Activated T-cell treated with anti-CD3 and anti-CD28 coated beads, Interleukin-2, amount 50 U/mL, for 72 hours (primary cell): ENCODE data around the gene BTG1. TPM values are rescaled to one million over a fixed set of nuclear protein-coding genes. Genes with fewer than 3 reads are reported as not detected.

ENCODE experiments used
- ATAC-seq, 2 donors: fragments of 150-1000 bp; cut with Tn5 transposase; replicated peaks in 1 of 2; 2 replicates each; pipeline ENCODE4 v1.10.0; 2021; ENCODE audit warnings: moderate library complexity in 2 of 2, mild to moderate bottlenecking in 1 of 2
- DNase-seq, 2 donors: peaks; one replicate each; pipeline ENCODE4 v3.0.0; 2021 to 2022; ENCODE audit warnings: mixed read lengths in 1 of 2
- H3K27ac Mint-ChIP-seq: one replicate; pipeline ENCODE4 v1.8.0; 2022; ENCODE audit warnings: mild to moderate bottlenecking, moderate library complexity, mixed read lengths
- H3K27me3 Mint-ChIP-seq: one replicate; pipeline ENCODE4 v1.8.0; 2022; ENCODE audit warnings: low read depth, mixed read lengths
- H3K36me3 Mint-ChIP-seq, 2 donors: one replicate each; pipeline ENCODE4 v1.8.0; 2022; ENCODE audit warnings: mixed read lengths in 2 of 2, mild to moderate bottlenecking in 1 of 2; ENCODE audit not compliant: insufficient read depth in 2 of 2
- H3K4me1 Mint-ChIP-seq: one replicate; pipeline ENCODE4 v1.8.0; 2022; ENCODE audit warnings: low read depth, mixed read lengths
- H3K4me3 Mint-ChIP-seq, 2 donors: one replicate each; pipeline ENCODE4 v1.8.0; 2022; ENCODE audit warnings: mild to moderate bottlenecking in 2 of 2, mixed read lengths in 2 of 2, moderate library complexity in 2 of 2
- H3K9me3 Mint-ChIP-seq, 2 donors: one replicate each; pipeline ENCODE4 v1.8.0; 2022; ENCODE audit warnings: mixed read lengths in 2 of 2
- total RNA-seq, 2 donors: library from RNA; stranded (reverse); gene quantifications; one replicate each; pipeline ENCODE4 v1.2.3, GENCODE V29; 2022

The BTG1 gene
- total RNA-seq, 2 donors from 2014 or later, result 258 to 337 TPM

- peak overlapping the region; percentile 85 for H3K27ac Mint-ChIP-seq
- H3K4me1 Mint-ChIP-seq, result peaks cover 73% of the 10 kb centered on the region
- H3K27me3 Mint-ChIP-seq, result no peaks in the 10 kb centered on the region
- H3K4me3 Mint-ChIP-seq, result peak overlapping the region in 1 of 2 donors; percentile 70
- peak; percentile 40 to 56 for ATAC-seq
- DNase-seq, result no peak
- peaks cover 12 to 35% of the 10 kb centered on the region in 2 donors for H3K36me3 Mint-ChIP-seq
- peaks cover 0 to 2% of the 10 kb centered on the region in 2 donors for H3K9me3 Mint-ChIP-seq
These were observed 22.5 kb downstream of the BTG1 start for GRCh38 chr12:92122941-92123779.

GRCh38 chr12:92121826-92122225 lies 23.8 kb downstream of the BTG1 start:
- no peak overlapping the region for H3K4me3 Mint-ChIP-seq
- H3K27me3 Mint-ChIP-seq, result no peaks in the 10 kb centered on the region
- peaks cover 12 to 31% of the 10 kb centered on the region in 2 donors for H3K36me3 Mint-ChIP-seq
- no peak overlapping the region for H3K27ac Mint-ChIP-seq
- peaks cover 0 to 2% of the 10 kb centered on the region in 2 donors for H3K9me3 Mint-ChIP-seq
- ATAC-seq (no peak), DNase-seq (no peak)
- H3K4me1 Mint-ChIP-seq, result peaks cover 63% of the 10 kb centered on the region

- DNase-seq, result no peak
- no peaks in the 10 kb centered on the region for H3K9me3 Mint-ChIP-seq
These were observed 26.7 kb downstream of the BTG1 start for GRCh38 chr12:92118826-92119536.

GRCh38 chr12:92114834-92115233 lies 30.8 kb downstream of the BTG1 start:
- ATAC-seq, result peak in 1 of 2 donors; percentile 25
- Mint-ChIP-seq H3K4me1 (peaks cover 72% of the 10 kb centered on the region), H3K27ac (peak overlapping the region; percentile 79), H3K27me3 (no peaks in the 10 kb centered on the region), H3K36me3 (peaks cover 6 to 13% of the 10 kb centered on the region in 2 donors), H3K4me3 (peak overlapping the region; percentile 63 to 80), H3K9me3 (no peaks in the 10 kb centered on the region)
- no peak for DNase-seq

More at GRCh38 chr12:92118826-92119536, 26.7 kb downstream of the BTG1 start:
- H3K4me1 Mint-ChIP-seq, result peaks cover 58% of the 10 kb centered on the region
- peak overlapping the region in 1 of 2 donors; percentile 22 for H3K4me3 Mint-ChIP-seq
- ATAC-seq, result peak; percentile 39 to 49
- no peaks in the 10 kb centered on the region for H3K27me3 Mint-ChIP-seq
- no peak overlapping the region for H3K27ac Mint-ChIP-seq
- peaks cover 8 to 22% of the 10 kb centered on the region in 2 donors for H3K36me3 Mint-ChIP-seq

- ATAC-seq (no peak), DNase-seq (no peak)
- Mint-ChIP-seq H3K27ac (peak overlapping the region; percentile 33), H3K36me3 (peaks cover 0 to 2% of the 10 kb centered on the region in 2 donors), H3K27me3 (no peaks in the 10 kb centered on the region), H3K9me3 (no peaks in the 10 kb centered on the region), H3K4me3 (peak overlapping the region; percentile 46 to 62), H3K4me1 (peaks cover 94% of the 10 kb centered on the region)
These were observed 34.4 kb downstream of the BTG1 start for GRCh38 chr12:92111256-92111655.

- no peak for DNase-seq
- Mint-ChIP-seq H3K4me3 (peak overlapping the region; percentile 46 to 62), H3K27ac (peak overlapping the region; percentile 33), H3K27me3 (no peaks in the 10 kb centered on the region), H3K4me1 (peaks cover 96% of the 10 kb centered on the region), H3K36me3 (peaks cover 0 to 2% of the 10 kb centered on the region in 2 donors), H3K9me3 (no peaks in the 10 kb centered on the region)
- no peak for ATAC-seq
These were observed 35.5 kb downstream of the BTG1 start for GRCh38 chr12:92110083-92110640.

- ATAC-seq, result peak; percentile 30 to 43
- Mint-ChIP-seq H3K36me3 (peaks cover 0 to 2% of the 10 kb centered on the region in 2 donors), H3K9me3 (no peaks in the 10 kb centered on the region), H3K4me3 (peak overlapping the region; percentile 46 to 62), H3K27me3 (no peaks in the 10 kb centered on the region), H3K4me1 (peaks cover 93% of the 10 kb centered on the region), H3K27ac (peak overlapping the region; percentile 33)
- peak in 1 of 2 donors; percentile 22 for DNase-seq
These were observed 36.0 kb downstream of the BTG1 start for GRCh38 chr12:92109613-92110012.

GRCh38 chr12:92108651-92109050 lies 37.0 kb downstream of the BTG1 start:
- Mint-ChIP-seq H3K4me1 (peaks cover 88% of the 10 kb centered on the region), H3K27me3 (no peaks in the 10 kb centered on the region)

GRCh38 chr12:92107621-92108131 lies 38.0 kb downstream of the BTG1 start:
- ATAC-seq (no peak), DNase-seq (no peak)
- no peaks in the 10 kb centered on the region for H3K27me3 Mint-ChIP-seq
- no peak overlapping the region for H3K4me3 Mint-ChIP-seq
- H3K9me3 Mint-ChIP-seq, result no peaks in the 10 kb centered on the region
- no peaks in the 10 kb centered on the region for H3K36me3 Mint-ChIP-seq
- no peak overlapping the region for H3K27ac Mint-ChIP-seq
- H3K4me1 Mint-ChIP-seq, result peaks cover 78% of the 10 kb centered on the region

More at GRCh38 chr12:92108651-92109050, 37.0 kb downstream of the BTG1 start:
- no peak for DNase-seq
- H3K9me3 Mint-ChIP-seq, result no peaks in the 10 kb centered on the region
- H3K27ac Mint-ChIP-seq, result peak overlapping the region; percentile 66
- ATAC-seq, result no peak
- H3K4me3 Mint-ChIP-seq, result peak overlapping the region; percentile 32 to 42
- H3K36me3 Mint-ChIP-seq, result peaks cover 0 to 2% of the 10 kb centered on the region in 2 donors

- no peak for ATAC-seq
- H3K36me3 Mint-ChIP-seq, result no peaks in the 10 kb centered on the region
- peak overlapping the region; percentile 73 for H3K27ac Mint-ChIP-seq
- peaks cover 72% of the 10 kb centered on the region for H3K4me1 Mint-ChIP-seq
- H3K27me3 Mint-ChIP-seq, result no peaks in the 10 kb centered on the region
- no peaks in the 10 kb centered on the region for H3K9me3 Mint-ChIP-seq
- DNase-seq, result no peak
- H3K4me3 Mint-ChIP-seq, result peak overlapping the region in 1 of 2 donors; percentile 50
These were observed 38.6 kb downstream of the BTG1 start for GRCh38 chr12:92107094-92107493.

- peak in 1 of 2 donors; percentile 31 for ATAC-seq
- H3K36me3 Mint-ChIP-seq, result peaks cover 0 to 3% of the 10 kb centered on the region in 2 donors
- peaks cover 2 to 3% of the 10 kb centered on the region in 2 donors for H3K9me3 Mint-ChIP-seq
- H3K27me3 Mint-ChIP-seq, result no peaks in the 10 kb centered on the region
- H3K27ac Mint-ChIP-seq, result peak overlapping the region; percentile 55
- peaks cover 66% of the 10 kb centered on the region for H3K4me1 Mint-ChIP-seq
- no peak for DNase-seq
- peak overlapping the region; percentile 59 to 81 for H3K4me3 Mint-ChIP-seq
These were observed 40.0 kb downstream of the BTG1 start for GRCh38 chr12:92105676-92106075.

- no peak for DNase-seq
- peaks cover 66% of the 10 kb centered on the region for H3K4me1 Mint-ChIP-seq
- no peak for ATAC-seq
- peaks cover 3 to 7% of the 10 kb centered on the region in 2 donors for H3K36me3 Mint-ChIP-seq
- no peaks in the 10 kb centered on the region for H3K27me3 Mint-ChIP-seq
- peaks cover 5 to 7% of the 10 kb centered on the region in 2 donors for H3K9me3 Mint-ChIP-seq
- H3K27ac Mint-ChIP-seq, result peak overlapping the region; percentile 55
- H3K4me3 Mint-ChIP-seq, result peak overlapping the region; percentile 59 to 81
These were observed 40.5 kb downstream of the BTG1 start for GRCh38 chr12:92105110-92105509.
